ENCODE results near the gene PPP2R2C.

The PPP2R2C gene

DNA sequence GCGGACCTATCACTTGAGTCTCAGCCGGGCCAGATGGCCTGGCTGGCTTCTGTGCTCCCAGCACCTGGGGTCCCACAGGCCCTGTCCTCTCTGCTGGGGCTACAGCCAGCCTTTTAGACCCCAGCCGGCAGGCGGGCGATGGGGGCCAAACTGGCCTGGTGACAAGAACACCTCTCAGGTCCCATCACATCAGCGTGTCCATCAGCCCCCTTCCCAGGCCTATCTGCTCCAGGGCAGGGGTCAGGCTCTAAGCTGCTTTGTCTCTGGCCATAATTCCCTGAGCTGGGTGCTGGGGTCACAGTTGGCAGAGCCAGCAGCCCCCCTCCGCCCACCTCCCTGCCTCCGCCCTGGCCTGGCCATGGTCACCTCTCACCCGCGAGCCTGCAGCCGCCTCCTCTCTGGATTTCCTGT is 77.7 kb downstream of the PPP2R2C start:
- no peak for DNase-seq

DNA sequence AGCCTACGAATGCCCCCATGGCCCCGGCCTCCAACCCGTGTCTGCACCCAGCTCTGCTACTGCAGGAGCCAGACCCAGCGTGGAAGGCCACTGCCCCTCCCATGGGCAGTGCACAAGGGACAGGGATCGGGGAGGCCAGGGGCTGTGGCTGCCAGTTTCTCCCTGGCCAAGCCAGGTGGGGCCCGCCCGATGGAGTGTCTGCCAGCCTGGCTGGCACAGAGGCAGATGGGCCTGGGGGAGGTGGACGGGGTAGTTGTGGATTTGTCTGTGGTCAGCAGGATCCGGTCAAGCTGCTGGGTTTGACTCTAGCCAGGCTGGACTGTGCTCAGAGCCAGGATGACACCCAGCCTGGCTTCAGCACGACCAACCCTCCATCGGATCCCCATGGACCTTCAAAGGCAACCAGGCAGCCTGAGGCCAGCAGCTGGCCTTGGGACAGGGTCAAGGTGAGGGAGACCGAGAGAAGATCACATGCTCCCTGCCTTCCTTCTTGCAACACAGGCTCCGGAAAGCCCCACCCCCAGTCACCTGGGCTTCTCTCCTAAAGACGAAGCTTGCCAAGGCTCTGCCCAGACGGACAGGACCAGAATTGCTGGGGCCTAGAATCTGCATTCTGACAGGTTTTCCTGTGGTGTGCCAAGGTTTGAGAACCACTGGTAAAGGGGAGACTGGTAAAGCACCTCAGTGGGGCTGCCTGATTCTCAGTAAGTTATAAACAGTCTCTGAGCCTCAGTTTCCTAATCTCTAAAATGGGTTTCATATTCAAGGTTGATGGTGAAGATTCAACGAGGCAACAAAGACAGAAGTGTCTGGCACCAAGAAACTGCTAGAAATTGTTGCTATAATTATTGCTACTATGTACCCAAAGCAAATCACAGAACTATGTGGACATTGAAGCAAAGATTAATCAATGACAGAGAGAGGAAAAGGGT is 78.6 kb downstream of the PPP2R2C start:
- no peak for DNase-seq

DNA sequence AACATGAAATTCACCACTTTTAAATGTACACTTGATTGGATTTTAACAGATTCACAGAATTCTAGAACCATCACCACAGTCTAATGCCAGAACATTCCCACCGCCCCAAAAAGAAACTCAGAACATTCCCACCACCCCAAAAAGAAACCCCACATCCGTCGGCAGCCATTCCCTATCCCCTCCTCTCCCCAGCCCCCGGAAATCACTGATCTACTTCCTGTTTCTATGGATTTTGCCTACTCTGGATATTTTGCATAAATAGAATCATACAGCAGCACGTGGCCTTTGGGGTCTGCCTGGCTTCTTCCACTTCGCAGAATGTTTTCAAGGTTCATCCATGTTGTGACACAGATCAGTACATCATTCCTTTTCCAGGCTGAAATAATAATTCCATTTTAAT is 79.3 kb downstream of the PPP2R2C start:
- DNase-seq: no peak

DNA sequence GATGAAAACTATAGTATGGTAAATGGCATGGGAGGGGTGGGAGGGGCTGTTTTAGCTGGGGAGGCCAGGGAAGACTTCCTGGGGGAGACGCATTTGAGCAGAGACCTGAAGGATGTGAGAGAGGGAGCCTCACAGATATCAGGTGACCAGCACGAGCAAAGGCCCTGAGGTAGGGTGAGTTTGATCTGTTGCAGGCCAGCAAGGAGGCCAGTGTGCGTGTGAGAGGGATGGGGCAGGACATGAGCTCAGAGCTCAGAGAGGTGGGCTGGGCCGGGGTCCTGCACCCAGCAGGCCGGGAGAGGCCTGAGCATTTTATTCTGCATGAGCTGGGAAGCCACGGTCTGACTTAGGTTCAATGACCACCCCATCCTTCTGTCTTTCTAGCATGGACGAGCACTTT is 80.0 kb downstream of the PPP2R2C start:
- no peak for DNase-seq

DNA sequence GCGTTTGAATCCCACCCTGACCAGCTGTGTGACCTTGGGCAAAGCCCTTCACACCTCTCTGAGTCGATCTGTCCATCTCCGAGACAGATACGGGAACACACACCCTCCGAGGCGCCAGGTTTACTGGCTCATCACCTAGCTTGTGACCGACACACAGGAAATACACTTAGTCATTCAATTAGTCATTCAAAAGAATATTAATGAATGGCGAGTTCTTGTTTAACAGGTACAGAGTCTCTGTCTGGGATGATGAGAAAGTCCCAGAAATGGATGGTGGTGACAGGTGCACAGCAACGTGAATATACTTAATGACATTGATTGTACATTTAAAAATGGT is 80.6 kb downstream of the PPP2R2C start:
- no peak for DNase-seq

DNA sequence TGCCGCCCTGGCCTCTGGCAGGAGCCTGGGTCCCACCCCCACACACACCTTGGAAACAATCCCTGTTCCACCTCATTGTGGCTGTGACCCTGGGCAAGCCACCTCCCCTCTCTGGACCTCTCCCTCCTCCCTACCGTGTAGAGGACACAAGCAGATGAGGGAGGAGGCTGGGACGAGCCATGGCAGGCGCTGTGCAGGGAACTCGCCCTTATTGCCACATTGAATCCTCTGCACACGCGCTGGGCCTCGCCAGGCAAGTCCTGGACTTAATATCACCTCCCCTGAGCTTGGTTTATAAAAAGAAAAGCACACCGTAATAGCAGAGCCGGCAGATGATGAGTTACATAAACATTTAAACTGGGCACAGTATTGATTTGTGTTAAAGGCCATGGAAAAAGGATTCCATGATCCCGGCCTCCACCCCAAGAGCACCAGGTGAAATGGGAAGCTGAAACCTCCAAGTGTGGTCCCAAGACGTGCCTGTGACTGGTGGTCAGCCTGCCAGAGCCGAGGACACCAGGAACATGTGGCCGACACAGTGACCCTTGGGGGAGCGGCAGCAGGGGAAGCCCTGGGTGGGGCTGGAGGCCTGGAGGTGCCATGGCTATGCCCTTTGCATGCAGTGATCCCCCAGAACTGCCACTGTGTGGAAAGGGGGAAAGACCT is 81.1 kb downstream of the PPP2R2C start:
- DNase-seq: no peak

DNA sequence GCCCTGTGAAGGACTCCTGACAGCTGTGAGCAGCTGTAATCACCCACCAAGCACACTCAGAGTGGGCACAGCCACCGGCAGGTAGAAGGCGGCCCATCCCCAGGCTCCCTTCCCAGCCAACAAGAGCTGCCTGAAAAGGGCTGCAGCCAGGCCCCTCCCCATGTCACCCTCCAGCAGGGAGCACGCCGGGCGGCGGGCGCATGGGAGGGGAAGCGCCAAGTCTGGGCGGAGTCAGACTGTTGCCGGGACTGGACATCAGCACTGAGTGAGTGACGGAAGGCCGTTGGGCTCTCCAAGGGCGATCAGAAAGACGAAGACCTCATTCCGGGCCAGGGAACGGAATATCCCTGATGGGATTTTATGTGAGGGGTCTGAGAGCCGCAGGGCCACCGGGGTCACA is 82.1 kb downstream of the PPP2R2C start:
- DNase-seq: no peak

DNA sequence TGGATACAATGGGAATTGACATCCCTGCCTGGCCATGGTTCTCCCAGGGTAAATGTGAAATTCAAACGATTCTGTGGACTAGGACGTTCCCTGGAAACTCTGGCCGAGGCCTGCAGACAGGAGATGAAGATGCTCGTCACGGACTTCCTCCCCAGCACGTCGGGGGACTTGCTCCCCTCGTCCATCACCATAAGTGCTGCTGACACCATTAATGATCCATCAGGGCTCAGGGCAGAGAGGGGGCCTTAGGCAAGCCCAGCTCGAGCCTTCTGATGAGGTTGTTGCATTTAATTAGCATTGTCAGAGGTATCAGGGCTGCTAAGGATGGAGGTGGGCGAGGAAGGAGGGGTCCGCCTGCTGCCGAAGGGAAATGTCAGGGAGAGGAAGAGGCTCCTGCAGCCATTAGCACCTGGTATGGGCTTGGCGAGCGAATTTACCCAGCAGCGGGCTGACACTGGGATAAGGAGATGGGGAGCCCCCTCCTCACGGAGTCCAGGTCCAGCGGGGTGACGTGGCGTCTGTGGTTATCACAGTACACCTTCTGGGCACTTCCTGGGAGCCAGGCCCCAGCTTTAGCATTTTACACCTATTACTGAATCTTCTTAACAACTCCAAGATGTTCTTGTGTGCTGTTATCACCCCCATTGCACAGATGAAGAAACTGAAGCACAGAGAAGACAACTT is 83.1 kb downstream of the PPP2R2C start:
- no peak for DNase-seq

DNA sequence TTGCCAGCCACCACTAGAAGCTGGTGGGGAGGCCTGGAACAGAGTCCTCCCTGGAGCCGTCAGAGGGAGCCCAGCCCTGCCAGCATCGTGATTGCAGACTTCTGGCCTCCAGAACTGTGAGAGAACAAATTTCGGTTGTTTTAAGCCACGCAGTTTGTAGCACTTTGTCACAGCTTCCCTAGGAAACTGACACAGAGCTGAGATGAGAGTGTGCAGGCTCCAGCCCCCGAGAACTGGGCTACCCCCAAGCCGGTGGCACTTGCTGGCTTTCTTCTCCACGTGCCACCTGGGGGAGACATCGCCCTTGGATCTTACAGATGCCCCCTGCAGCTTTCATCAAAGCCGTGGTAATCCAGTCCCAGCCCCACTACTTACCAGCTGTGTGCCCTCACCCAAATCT is 83.7 kb downstream of the PPP2R2C start:
- no peak for DNase-seq

DNA sequence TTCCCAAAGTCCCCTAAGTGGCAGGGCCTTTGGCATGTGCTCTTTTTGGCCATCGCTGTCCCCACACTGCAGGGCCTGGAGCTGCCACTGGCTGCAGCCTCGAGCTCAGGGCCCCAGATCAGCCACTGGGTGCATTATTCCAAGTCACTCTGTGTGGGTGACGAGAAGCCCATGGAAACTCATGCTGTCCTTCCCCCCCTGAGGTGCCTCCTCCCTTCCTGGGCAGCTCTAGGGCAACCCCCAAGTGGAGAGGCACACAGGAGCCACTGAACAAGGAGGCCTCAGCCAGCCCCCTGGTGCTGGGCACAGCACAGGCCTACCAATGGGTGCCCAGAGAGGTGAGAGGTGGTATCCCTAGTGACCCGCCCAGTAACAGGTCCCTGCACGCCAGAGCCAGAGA is 84.5 kb downstream of the PPP2R2C start:
- DNase-seq: no peak

DNA sequence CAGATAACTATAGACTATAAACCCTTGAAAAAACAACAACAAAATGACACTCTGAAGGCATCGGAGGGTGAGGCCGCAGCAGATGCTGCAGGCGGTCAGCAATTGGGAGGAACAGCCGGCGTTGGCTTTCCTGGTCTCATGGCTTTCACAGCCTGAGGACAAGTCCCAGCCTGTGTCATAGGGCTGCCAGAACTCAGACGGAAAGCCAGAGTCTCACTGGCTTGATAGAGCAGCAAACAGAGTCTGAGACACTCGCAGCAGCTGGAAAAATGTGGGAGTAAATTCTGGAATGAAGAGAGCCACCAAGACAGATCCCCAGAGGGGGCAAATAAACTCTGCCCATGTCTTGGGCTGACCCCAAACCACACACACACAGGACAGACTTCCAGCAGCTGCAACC is 86.3 kb downstream of the PPP2R2C start:
- no peak for DNase-seq

DNA sequence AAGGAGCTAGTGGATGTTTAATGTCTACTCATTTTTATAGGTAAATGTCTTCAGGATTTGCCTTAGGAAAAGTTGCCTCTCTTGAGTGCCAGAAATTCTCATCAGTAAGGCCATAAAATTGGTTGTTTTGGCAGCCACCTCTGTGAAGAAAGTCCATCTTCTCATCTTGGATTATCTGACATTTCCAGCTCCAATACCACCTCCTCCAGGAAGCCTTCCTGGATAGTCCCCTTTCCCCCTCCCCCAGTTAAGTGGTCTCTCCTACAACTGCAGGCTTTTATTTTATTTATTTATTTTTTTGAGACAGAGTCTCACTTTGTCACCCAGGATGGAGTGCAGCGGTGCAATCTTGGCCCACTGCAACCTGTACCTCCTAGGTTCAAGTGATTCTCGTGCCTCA is 87.1 kb downstream of the PPP2R2C start:
- no peak for DNase-seq

DNA sequence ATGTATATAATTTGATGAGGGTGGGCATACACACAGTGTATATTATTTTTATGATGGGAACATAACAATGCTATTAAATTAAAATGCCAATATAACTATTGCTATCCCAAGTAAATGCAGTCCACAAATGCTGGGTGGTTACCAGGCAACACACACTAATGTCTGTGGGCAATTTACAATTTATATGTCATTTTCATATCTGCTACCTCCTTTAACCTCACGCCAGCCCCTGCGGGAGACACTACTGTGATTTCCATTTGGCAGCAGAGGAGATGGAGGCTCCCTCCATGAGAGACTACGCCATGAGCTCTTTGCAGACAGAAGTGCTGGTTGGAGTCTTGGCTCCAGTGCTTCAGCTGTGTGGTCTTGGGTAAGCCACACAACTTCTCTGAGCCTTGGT is 87.9 kb downstream of the PPP2R2C start:
- no peak for DNase-seq

DNA sequence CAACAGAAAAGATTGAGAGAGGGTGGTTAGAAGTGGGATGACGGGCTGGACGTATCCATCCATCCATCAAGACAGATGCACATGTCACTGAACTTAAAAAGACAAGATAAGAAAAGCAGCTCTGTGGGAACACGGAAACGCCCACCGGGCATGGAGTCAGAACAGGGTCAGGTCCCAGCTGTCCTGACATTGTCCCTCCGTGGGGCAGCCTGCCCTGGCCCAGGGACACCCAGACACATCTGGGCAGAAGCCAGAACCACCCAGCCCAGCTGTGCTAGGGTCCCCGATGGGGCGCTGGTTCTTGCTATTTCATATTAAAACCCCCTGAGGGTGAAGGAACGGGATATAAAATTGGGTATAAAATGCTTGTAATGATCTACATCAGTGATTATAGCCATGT is 88.5 kb downstream of the PPP2R2C start:
- no peak for DNase-seq

DNA sequence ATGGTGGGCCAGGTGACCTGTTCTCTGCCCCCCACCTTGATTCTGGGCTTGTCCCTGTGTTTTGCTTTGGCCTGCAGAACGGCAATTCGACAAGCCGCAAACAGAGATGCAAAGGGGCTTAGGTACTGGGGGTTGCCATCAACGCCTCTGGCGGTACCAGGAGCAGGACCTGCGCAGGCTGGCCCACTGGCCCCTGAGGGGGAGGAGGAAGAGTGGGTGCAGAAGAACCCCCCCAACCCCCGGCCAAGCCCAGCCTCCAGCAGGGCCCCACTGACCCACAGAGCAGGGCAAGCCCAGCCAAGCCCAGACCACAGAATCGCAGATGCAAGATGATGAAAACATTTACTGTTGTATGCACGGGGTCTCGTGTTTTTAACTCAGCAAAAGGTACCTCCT is 89.4 kb downstream of the PPP2R2C start:
- no peak for DNase-seq

DNA sequence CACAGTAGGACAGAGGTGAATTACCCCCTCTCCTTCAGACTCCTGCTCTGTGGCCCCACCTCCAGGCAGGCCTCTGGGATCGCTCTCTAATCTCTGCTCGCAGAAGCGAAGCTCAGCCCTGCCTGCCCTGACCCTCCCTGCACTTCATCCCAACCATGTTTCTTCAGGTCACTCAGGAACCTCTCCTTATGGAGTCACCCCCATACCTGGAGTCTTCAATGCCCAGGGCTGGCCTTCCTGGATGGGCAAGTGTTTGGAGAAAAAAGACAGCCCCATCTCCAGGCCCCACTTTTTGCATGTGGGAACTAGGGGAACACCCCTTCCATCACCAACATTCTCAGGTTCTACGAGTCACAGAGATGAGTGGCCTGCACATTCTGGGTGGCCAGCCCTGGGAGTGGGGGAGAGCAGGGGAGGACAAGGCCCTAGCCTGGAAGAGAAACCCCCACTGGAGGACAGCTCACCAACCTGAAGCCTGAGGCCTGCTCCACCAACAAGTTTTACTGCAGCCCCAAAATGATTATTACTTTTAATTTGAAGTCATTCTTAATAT is 90.8 kb downstream of the PPP2R2C start:
- no peak for DNase-seq

DNA sequence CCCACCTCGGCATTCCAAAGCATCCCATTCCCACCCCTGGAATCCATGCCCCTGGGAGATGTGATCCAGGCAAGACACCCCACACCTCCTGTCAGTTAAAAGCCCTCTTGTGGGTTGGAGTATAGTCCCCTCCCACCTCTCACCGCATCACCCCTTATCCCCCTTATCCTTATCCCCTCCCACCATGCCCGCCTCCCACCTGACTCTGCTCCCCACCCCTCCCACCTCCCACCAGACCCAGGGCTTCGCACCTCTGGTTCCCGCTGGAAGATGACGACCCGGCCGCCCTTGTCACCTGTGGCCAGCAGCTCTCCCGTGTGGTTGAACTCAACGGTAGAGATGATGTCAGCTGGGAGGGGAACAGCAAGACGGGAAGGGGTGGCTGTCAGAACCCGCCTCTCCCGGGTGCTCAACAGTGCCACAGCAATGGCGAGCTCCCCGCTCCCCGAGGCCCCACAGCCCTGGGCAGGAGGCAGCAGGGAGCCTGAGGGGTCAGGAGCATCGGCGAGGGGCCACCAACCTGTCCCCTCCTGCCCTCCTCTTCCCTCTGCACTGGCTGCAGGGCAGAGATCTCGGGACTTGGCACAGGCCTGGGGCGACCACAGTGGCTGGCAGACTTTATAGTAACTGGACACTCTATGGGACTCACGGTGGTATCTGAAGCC is 91.5 kb downstream of the PPP2R2C start:
- DNase-seq: no peak

DNA sequence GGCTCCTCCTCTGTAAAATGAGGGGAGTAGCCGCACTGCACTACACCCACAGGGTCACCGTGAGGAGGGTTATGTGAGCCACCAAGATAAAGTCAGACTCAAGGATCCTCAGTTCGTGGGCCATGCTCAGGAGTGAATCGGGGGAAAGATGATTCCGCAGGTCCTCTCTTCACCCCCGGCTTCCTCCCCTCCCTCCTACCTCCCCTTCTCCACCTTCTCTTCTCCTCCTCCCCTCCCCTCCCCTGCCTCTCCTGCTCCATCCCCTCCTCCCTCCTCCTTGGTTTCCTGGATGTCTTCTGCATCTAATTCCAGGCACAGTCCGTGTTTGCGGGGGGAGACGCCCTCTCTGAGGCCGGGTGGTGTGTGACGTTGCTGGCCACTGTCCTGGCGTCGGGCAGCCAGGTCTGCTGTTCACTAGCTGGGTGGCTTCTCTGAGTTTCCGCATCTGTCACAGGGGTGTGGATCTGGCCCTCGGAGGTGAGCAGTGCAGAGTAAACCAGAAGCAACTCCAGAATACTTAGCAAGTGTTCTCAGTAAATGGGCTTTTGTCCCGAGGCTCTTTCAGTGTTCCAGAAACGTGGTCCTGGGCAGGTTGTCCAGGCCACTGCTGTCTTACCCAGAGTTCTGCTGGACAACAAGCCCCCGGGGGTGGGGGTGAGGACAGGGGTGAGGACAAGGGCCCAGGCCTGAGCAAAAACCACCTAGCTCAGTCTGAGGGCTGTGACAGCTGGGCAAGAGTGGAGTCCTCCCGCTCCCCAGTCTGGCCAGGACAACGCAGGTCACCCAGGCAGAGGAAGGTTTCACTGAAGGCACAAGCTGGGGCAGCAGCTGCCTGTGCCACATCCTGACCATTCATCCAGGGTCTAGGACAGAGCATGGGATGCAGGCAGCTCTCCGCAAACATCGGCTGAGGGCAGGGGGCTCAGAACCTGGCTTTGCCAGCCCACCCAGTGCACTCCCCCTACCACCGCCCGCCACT is 92.4 kb downstream of the PPP2R2C start:
- DNase-seq: no peak

DNA sequence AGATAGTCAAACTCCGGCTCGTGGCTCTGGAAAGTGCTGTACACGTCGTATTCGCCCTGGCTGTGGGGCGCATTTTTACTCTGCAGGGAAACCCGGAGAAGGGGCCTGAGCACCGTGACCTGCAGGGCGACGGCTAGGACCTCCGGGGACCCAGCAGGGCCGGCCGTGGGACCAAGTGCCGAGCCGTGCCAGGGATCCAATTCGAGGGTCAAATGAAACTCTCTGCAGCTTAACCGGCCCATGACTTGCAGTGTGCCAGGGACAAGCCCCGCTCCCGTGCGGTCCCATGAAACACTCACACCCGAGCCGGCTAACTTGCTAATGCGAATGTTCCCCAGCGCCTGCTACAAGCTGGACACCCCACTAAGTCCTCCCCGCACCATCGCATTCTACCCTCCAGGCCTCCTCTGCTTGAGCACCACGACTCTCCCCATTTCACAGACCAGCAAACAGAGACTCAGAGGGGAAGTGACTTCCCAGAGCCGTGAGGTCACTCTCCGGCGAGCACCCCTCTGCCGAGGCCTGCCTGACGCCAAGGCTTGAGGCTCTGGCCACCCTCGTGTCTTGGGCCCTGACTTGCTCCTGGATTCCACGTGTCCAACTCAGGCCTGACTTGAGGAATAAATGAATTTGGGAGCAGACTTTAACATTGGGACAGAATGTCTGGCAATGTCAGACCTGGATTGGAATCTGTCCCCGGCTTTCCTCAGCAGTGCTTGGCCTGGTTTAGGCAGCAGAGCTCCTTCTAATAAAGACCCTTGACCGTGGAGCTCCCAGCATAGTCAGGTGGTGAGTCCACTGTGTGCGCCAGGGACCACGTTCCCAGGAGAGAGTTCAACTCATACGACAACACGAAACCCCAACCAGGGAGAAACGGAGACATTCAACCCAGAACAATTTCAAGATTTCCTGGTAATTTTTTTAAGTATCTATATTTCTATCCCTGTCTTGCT is 93.6 kb downstream of the PPP2R2C start:
- DNase-seq: no peak

DNA sequence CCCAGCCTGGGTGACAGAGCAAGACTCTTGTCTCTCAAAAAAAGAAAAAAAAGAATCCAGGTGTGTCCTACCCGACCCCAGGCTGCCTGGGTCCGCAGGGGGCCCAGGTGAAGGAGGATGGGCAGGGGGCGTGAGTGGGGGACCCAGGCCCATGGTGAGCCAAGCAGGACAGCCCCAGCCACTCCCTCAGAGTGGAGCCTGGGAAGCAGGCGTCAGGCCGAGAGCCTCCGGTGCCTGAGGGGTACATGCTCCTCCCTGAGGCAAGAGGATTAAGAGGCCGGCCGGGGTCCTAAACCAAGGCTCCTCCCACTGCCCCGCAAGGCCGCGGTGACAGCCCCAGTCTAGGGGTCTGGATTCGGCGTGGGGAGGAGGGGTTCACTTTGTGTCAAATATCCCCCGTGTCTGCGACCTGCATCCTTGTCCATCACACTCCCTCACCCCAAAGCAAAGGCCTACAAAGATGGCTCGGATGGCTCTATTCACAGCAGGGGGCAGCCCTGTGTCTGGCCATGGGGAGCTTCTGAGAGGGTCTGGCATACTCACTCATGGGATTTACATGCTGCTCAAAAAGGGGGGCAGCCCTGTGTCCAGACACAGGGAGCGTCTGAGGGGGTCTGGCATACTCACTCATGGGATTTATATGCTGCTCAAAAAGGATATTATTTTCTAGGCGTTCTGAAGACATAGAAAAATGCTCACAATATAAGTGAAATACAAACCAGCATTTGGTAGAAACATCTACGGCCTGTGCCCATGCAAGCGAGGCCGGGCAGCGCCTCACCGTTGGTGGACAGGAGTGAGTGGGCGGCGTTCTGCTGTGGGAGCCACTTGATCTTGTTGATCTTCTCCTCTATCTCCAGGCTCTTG is 94.6 kb downstream of the PPP2R2C start:
- no peak for DNase-seq

Measured in GF-D8 (cell line).